H1 (cell line): ENCODE data around the gene INPP4B.

Experiments
- EP300 ChIP-seq, 2 experiments: IDR thresholded peaks; 1 replicate in 1 of 2; 2 replicates in 1 of 2; pipeline ENCODE4 v1.6.1; 2011 to 2012; ENCODE audit warnings: low read depth in 2 of 2, low read length in 2 of 2, mild to moderate bottlenecking in 2 of 2, borderline replicate concordance in 1 of 2, inconsistent platforms in 1 of 2, moderate library complexity in 1 of 2
- TAF1 ChIP-seq: IDR thresholded peaks from 2 replicates; pipeline ENCODE4 v1.6.1; 2011; ENCODE audit warnings: mild to moderate bottlenecking, low read depth, low read length

DNA sequence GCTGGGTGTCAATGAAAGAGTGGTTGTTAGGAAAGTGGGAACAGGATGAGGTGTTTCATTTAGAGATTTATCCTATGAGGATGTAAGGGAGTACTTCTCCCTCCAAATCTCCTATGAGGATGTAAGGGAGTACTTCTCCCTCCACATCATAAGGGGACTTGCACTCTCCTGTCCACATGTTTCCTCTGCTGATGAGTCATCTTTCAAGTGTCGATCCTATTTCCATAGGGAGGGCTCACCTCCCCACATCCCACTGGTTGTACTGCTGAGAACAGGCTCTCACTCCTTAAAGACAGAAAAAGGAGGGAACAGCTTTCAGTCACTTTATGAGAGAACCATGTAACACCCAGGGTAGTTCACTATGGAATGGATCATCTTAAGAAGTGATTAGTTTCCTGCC is 65.0 kb downstream of the INPP4B start:
- TF ChIP-seq EP300 (IDR thresholded peaks at IDR 0.05; ENCODE audit: borderline replicate concordance in 1 of 2, low read depth in 2 of 2, low read length in 2 of 2) (no peak), TAF1 (no peak)
